K562 (cell line): ENCODE data around the gene MAP2K6. TPM values are rescaled to one million over a fixed set of nuclear protein-coding genes. Genes with fewer than 3 reads are reported as not detected.

Experiments used
- KDM4B ChIP-seq, 2 experiments: fragments of 450-650 bp in 1 of 2; sonication (generic) in 1 of 2; IDR thresholded peaks; 2 replicates each; pipeline ENCODE4 v1.6.1; 2016 to 2017; ENCODE audit warnings: borderline replicate concordance in 2 of 2, antibody characterized with exemption in 1 of 2, low read depth in 1 of 2, mild to moderate bottlenecking in 1 of 2
- MYNN ChIP-seq, 2 experiments: sonication (generic); formaldehyde crosslinking in 1 of 2; IDR thresholded peaks; 2 replicates each; pipeline versions ENCODE4 v1.5.0 to v1.6.1; 2016 to 2020; ENCODE audit warnings: antibody characterized with exemption in 1 of 2, missing genetic modification reagents in 1 of 2
- ZNF75A ChIP-seq: fragments of 450-650 bp; formaldehyde crosslinking; IDR thresholded peaks from 2 replicates; pipeline ENCODE4 v1.4.0; 2020; ENCODE audit warnings: mild to moderate bottlenecking
- polyA plus RNA-seq, 8 experiments: library from polyadenylated mRNA; depleted of rRNA in 4 of 8; stranded (reverse) in 5 of 8; unstranded in 3 of 8; fragments of >200 nt; fragmentation: Nextera tagmentation in 2 of 8; fragmentation: Illumina TruSeq in 1 of 8; extraction: Ambion mirVana in 2 of 8; extraction: Trizol in 1 of 8; gene quantifications; 2 replicates each; pipeline versions ENCODE4 v1.2.1 to v1.2.3, GENCODE V29; 2011 to 2014; ENCODE audit warnings: inconsistent platforms in 1 of 8, missing spikeins in 1 of 8
- total RNA-seq, 7 experiments: library from RNA; depleted of rRNA in 6 of 7; stranded (reverse); fragments of >200 nt in 6 of 7; fragmentation: Illumina TruSeq in 2 of 7; extraction: Trizol in 2 of 7; gene quantifications; 2 replicates each; pipeline versions ENCODE4 v1.2.1 to v1.2.3, GENCODE V29; 2011 to 2021; ENCODE audit warnings: low replicate concordance in 1 of 7
- TF ChIP-seq, protein P1 (sequence below): fragments of 450-650 bp; IDR thresholded peaks from 2 replicates; pipeline ENCODE4 v1.6.1; 2016; ENCODE audit warnings: mild to moderate bottlenecking, moderate library complexity
- TF ChIP-seq, protein P2 (sequence below): fragments of 250-450 bp; sonication (Bioruptor Pico); IDR thresholded peaks from 2 replicates; pipeline ENCODE4 v1.5.0; 2021; ENCODE audit warnings: mild to moderate bottlenecking, moderate library complexity

The MAP2K6 gene
- total and polyA plus RNA-seq, 9 of the 15 experiments (the other 6 are each of a cell fraction or from before 2014, with no cell fraction given) = 0.07 to 0.13 TPM; not detected in 7

- TF ChIP-seq, protein P1, sequence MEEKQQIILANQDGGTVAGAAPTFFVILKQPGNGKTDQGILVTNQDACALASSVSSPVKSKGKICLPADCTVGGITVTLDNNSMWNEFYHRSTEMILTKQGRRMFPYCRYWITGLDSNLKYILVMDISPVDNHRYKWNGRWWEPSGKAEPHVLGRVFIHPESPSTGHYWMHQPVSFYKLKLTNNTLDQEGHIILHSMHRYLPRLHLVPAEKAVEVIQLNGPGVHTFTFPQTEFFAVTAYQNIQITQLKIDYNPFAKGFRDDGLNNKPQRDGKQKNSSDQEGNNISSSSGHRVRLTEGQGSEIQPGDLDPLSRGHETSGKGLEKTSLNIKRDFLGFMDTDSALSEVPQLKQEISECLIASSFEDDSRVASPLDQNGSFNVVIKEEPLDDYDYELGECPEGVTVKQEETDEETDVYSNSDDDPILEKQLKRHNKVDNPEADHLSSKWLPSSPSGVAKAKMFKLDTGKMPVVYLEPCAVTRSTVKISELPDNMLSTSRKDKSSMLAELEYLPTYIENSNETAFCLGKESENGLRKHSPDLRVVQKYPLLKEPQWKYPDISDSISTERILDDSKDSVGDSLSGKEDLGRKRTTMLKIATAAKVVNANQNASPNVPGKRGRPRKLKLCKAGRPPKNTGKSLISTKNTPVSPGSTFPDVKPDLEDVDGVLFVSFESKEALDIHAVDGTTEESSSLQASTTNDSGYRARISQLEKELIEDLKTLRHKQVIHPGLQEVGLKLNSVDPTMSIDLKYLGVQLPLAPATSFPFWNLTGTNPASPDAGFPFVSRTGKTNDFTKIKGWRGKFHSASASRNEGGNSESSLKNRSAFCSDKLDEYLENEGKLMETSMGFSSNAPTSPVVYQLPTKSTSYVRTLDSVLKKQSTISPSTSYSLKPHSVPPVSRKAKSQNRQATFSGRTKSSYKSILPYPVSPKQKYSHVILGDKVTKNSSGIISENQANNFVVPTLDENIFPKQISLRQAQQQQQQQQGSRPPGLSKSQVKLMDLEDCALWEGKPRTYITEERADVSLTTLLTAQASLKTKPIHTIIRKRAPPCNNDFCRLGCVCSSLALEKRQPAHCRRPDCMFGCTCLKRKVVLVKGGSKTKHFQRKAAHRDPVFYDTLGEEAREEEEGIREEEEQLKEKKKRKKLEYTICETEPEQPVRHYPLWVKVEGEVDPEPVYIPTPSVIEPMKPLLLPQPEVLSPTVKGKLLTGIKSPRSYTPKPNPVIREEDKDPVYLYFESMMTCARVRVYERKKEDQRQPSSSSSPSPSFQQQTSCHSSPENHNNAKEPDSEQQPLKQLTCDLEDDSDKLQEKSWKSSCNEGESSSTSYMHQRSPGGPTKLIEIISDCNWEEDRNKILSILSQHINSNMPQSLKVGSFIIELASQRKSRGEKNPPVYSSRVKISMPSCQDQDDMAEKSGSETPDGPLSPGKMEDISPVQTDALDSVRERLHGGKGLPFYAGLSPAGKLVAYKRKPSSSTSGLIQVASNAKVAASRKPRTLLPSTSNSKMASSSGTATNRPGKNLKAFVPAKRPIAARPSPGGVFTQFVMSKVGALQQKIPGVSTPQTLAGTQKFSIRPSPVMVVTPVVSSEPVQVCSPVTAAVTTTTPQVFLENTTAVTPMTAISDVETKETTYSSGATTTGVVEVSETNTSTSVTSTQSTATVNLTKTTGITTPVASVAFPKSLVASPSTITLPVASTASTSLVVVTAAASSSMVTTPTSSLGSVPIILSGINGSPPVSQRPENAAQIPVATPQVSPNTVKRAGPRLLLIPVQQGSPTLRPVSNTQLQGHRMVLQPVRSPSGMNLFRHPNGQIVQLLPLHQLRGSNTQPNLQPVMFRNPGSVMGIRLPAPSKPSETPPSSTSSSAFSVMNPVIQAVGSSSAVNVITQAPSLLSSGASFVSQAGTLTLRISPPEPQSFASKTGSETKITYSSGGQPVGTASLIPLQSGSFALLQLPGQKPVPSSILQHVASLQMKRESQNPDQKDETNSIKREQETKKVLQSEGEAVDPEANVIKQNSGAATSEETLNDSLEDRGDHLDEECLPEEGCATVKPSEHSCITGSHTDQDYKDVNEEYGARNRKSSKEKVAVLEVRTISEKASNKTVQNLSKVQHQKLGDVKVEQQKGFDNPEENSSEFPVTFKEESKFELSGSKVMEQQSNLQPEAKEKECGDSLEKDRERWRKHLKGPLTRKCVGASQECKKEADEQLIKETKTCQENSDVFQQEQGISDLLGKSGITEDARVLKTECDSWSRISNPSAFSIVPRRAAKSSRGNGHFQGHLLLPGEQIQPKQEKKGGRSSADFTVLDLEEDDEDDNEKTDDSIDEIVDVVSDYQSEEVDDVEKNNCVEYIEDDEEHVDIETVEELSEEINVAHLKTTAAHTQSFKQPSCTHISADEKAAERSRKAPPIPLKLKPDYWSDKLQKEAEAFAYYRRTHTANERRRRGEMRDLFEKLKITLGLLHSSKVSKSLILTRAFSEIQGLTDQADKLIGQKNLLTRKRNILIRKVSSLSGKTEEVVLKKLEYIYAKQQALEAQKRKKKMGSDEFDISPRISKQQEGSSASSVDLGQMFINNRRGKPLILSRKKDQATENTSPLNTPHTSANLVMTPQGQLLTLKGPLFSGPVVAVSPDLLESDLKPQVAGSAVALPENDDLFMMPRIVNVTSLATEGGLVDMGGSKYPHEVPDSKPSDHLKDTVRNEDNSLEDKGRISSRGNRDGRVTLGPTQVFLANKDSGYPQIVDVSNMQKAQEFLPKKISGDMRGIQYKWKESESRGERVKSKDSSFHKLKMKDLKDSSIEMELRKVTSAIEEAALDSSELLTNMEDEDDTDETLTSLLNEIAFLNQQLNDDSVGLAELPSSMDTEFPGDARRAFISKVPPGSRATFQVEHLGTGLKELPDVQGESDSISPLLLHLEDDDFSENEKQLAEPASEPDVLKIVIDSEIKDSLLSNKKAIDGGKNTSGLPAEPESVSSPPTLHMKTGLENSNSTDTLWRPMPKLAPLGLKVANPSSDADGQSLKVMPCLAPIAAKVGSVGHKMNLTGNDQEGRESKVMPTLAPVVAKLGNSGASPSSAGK = no peak
- TF ChIP-seq ZNF75A = no peak
- TF ChIP-seq MYNN (IDR thresholded peaks at IDR 0.05) = no peak
- TF ChIP-seq MYNN (CRISPR knock-in tag; IDR thresholded peaks at IDR 0.05) = no peak
- no peak for TF ChIP-seq KDM4B (IDR thresholded peaks at IDR 0.05; ENCODE audit: borderline replicate concordance in 2 of 2, low read depth in 1 of 2)
- TF ChIP-seq, protein P2, sequence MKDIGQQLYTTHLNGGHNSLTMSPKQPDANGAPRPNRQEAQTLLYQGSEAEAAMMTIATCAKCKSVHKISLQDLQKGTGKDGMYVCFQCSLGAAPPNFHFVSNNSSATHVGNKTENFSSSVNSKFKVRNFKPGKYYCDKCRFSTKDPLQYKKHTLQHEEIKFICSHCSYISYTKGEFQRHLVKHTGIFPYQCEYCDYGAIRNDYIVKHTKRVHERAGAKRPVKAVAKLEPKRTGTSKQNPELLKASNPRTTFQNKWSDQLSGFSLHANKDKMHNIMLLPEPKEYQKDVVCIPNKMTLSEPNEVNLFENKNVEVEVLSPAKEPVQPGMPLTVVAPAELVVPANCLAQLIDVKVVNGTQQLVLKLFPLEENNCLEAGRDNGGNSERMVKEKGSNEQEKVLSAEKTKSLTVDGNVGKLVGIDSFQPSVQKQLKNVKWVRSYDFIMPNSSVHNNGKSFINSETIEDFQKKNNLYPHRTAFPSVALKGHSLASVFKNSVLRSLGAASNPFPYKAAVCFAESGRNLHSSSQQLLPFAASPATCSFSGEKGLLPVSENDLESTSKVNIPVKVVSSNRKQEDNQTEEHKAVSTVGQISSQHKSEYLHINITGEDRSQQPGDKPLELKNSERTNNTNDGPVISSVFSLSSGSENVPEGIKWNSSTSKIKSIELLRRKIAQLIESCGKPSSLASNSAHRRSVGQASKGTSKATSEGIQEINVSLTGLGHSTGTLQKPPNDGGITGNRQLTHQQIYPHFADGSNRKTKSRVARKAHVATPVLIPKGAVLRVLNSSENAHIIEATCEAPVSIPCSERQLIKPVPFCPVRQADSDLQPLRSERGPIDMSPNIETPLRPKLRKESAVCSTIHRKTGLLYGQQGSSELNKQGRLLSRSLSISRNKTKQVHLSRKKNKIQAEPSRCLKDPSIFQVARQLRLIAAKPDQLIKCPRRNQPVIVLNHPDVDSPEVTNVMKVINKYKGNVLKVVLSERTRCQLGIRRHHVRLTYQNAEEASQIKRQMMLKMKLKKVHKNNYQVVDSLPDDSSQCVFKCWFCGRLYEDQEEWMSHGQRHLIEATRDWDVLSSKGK (CRISPR knock-in tag) = no peak
These were observed 124.8 kb downstream of the MAP2K6 start (continued) for GRCh38 chr17:69539274-69539673.
